Measurements from ENCODE around the gene IMMP2L.

The IMMP2L gene

GRCh38 chr7:111388912-111389311 lies 173.4 kb downstream of the IMMP2L start:
- no peak for DNase-seq

GRCh38 chr7:111388016-111388415 lies 174.3 kb downstream of the IMMP2L start:
- no peak for DNase-seq

GRCh38 chr7:111384065-111384891 lies 178.0 kb downstream of the IMMP2L start:
- no peak for DNase-seq

GRCh38 chr7:111383133-111383532 lies 179.2 kb downstream of the IMMP2L start:
- no peak for DNase-seq

- no peak for DNase-seq
These were observed 180.7 kb downstream of the IMMP2L start for GRCh38 chr7:111381590-111381989.

- DNase-seq: no peak
These were observed 181.3 kb downstream of the IMMP2L start for GRCh38 chr7:111380945-111381344.

DNA sequence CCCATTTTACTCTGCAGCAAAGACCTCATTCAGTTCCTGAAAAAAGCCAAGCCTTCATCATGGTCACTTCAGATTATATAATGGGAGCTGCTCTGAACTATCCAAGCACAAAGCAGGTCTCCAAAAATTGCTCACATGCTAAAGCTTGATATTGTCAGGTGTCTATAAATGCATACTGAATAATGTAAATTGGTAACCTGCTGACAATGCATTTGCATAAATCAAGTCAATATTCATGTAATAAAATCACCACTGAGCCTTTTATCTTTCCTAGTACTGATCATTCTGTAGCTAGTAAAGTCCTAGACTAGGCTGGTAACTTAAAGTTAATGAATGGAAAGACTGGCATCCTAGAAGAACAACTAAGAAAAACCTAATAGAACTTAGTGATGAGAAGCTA lies 188.3 kb downstream of the IMMP2L start:
- no peak for DNase-seq

GRCh38 chr7:111371437-111371836 lies 190.9 kb downstream of the IMMP2L start:
- DNase-seq: no peak

DNA sequence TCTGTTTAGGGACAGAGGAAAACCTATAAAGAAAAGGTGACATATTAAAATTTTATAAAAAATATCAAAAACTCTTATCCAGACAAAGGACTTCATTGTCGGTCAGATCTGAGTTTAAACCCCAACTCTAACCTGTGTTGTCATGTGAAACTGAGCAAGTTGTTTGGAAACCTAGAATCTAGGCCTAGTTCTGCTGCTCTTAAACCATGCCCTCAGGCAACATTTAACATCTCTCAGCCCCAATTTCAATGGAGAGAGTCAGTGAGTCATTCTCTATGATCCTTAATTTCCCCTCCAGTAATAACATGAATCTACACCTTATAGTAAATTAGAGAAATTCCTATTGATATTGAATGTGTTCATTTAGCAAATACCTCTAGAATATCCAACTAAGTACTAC lies 192.3 kb downstream of the IMMP2L start:
- no peak for DNase-seq

DNA sequence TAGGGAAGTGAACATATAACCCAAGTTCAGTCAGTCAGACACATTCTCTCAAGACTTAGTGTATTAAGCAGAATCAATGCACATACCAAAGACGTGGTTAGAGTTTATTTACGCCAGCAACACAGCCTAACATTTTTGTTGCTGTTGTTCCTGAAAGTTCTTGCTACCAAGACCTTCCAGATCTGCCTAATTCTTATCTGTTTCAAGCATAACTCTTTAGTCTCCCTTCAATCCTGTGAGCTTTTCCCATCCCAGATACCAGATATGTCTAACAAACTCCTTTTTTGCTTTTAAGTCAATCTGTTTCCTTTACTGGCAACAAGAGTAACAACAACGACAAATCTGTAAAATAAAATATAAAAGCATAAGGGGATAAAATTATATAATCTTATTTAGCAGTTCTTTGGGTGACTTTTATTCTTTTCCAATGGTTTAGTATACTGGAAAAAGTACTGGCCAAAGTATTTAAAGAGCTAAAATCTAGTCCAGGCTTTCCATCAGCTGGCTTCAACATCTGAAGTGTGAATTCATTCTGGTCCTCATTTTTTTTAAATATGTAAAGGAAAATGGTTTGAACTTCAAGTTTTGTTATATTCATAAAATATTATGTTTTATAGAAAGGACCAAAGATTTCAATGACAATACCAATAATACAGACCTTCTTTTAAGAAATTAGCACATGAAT lies 193.8 kb downstream of the IMMP2L start:
- no peak for DNase-seq

DNA sequence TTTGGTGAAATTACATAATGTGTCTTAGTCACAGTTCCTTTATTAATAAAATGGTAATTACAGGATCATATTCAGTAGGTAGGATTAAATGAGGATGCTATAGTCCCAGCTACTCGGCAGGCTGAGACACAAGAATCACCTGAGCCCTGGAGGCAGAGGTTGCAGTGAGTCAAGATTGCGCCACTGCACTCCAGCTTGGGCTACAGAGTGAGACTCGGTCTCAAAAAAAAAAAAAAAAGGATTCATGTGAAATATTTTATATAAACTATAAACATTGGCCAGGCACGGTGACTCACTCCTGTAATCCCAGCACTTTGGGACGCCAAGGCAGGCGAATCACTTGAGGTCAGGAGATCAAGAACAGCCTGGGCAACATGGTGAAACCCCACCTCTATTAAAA lies 197.9 kb downstream of the IMMP2L start:
- no peak for DNase-seq

DNA sequence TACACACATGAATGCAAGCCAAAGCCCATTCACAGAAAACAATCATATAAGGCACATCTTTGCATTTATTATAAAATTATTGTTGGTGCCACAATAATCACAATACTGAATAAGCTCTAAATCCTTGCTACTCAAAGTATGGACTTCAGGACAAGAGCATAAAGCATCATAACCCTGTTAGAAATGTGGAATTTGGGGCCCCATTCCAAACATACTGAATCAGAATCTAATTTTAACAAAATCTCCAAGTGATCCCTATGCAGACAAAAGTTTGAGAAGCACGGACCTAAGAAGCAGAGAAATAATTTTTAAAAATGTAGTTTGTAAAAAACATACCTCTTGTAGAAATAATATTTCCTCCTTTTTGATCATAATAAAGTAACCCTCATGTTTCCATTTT lies 199.2 kb downstream of the IMMP2L start:
- DNase-seq: no peak

- DNase-seq: no peak
These were observed 199.7 kb downstream of the IMMP2L start for GRCh38 chr7:111362506-111363054.

- no peak for DNase-seq
These were observed 203.4 kb downstream of the IMMP2L start for GRCh38 chr7:111358915-111359314.

GRCh38 chr7:111357691-111358090 lies 204.6 kb downstream of the IMMP2L start:
- DNase-seq: no peak

DNA sequence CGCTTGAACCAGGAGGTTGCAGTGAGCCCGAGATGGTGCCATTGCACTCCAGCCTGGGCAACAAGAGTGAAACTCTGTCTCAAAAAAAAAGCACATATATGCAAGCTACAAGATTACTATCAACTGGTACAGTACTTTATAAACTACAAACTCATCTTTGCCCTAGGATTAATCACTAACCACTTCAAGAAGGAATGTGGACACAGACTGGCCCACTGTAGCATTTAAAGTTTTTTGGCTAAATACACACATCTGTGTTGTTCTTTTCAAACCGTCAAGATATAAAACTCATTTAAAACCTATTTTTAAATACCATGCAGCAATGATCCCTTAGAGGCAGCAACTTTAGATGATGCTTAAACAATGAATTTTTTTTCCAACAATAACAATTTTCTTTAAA lies 205.4 kb downstream of the IMMP2L start:
- DNase-seq: no peak

DNA sequence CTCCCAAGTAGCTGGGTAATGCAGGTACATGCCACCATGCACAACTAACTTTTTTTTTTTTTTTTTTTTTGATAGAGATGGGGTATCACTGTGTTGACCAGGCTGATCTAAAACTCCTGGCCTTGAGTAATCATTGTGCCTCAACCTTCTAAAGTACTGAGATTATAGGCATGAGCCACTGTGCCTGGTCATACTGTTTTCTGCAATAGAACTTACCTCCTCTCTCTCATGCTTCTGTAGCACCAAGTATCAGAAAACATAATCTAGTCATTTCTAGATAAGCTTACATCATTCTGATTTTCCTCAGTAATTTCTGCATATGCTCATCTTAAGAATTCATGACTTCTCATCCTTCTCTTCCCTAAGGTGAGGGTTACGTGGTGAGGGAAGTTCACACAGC lies 210.0 kb downstream of the IMMP2L start:
- DNase-seq: no peak

DNA sequence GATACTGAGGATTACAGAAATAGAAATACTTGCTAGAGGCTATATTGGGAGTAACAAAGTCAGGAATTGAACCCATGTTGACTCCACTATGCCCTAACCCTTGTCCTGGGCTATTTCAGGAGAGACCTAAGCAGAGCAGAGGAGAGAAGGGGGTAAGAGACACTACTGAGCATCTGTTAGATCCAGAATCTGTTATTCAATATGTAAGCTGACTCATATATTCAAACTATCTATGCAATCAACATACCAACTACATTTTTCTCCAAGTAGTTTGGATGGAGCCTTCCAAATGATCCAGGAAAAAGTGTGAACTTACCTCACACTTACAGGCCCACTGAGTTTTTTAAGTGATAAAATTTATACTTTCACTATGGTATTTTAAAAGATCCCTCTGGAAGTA lies 216.1 kb downstream of the IMMP2L start:
- DNase-seq: no peak

GRCh38 chr7:111343017-111343416 lies 219.3 kb downstream of the IMMP2L start:
- DNase-seq: no peak

- DNase-seq: no peak
These were observed 223.3 kb downstream of the IMMP2L start for GRCh38 chr7:111339006-111339405.

DNA sequence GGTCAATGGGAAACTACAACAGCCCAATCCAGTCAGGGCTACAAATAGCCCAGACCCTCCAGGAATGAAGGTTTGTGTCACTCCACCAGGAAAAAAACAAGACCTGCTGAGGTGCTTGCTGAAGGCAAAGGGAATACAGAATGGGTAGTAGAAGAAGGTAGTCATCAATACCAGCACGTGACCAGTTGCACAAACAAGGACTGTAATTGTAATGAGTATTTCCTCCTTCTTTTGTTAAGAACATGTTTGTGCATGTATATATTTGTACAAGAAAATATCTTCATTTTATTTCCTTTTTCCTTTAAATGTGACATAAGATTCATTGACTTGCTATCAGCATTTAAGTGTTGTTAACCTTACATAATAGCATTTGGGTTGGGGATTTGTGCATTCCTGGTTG lies 229.3 kb downstream of the IMMP2L start:
- DNase-seq: no peak

DNA sequence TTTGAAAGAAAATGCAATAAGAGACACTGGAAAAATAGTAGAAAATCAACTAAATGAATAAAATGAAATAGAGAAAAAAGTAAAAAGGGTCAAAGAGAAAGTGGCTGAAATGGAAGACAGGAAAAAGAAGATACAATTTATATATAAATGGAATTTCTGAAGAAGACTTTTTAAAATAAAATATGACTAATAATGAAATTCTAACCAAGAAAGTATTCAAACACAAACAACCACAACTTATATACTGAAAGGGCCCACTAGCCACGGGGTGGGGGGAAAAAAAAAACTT lies 232.1 kb downstream of the IMMP2L start:
- no peak for DNase-seq

DNA sequence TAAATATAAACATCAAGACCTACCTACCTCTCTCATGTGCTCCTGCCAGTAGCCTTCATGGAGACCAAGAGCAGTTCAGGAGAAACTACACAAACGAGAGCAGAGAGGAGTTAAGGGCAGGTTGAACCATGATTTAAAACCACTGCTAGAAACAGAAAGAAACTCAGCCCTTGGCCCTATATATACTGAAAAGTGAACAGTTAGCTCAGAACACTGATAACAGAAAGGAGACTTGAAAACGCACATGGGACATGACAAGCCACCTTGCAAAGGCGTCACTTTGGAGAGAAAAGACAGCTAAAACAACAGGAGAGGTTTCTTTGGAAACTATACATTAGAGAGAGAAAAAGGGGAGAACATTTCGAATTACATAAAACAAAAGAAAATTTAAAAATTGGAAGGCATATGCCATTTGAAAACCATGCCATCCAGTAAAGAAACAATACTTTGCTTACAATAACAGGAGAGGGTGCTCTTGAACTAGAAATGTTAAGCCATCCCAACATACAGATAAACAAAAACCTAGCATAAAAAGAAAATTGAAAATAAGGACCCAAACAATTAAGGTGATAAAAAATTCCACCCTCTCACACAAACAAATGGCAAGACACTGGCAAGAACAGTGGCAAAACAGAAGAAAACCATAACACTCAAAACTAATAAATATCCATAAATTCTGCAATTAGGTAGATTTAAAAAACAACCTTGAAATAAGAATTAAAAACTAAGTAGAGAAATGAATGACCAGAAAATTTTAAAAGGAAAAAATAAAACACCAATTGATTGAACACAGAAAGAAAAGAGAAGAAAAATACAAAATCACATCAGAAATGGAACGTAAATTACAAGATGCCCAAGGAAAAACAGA lies 232.7 kb downstream of the IMMP2L start:
- no peak for DNase-seq

DNA sequence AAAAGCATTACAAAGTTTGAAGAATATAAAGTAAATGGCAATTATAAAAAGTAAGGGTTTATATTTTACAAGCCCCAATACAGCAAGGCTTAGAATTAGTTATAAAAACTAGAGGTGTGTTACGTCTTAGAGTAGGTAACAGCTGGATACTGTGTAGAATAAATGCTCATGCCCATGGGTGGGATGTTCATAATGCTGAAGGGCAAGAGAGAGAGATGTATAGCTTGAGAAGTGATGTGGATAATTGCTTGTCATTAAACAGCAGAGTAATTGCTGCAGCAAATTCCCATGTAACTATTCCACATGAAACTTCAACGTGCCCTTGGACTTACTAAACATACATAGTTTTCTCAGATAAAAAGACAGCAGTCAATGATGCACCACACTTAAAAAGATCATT lies 233.8 kb downstream of the IMMP2L start:
- DNase-seq: no peak
